Globus pallidus (tissue), 1 donor: ENCODE data around the gene PLXNA4.

Experiments
- DNase-seq: peaks from one replicate; pipeline ENCODE4 v3.0.0-alpha.2; 2015; ENCODE audit warnings: low spot score

The PLXNA4 gene

DNA sequence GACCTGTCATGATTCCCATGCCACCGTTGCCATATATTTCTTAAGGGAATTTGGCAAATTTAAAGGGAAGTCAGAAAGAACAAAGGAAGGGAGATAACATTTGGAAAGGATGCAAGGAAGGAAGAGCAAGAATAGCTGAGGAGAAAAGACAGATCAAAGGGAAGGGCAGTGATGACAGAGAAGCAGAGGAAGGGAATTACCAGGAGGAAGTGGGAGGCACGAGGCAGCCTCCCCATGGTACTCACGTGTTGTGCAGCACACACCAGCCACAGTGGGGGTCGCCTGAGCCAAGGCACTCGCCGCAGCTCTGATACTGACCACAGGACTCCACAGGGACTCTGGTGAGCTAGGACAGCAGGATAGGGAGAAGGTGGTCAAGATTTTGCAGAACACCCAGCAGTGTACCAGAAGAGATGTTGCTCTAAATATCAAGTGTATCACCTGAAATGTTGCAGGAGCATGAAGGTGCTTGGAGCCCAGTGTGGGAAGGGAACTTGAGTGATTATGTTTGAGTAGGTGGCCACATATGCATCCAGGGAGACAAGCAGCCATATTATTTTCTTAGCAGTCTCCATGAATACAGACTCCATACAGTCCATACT is 335.3 kb downstream of the PLXNA4 start:
- no peak for DNase-seq

DNA sequence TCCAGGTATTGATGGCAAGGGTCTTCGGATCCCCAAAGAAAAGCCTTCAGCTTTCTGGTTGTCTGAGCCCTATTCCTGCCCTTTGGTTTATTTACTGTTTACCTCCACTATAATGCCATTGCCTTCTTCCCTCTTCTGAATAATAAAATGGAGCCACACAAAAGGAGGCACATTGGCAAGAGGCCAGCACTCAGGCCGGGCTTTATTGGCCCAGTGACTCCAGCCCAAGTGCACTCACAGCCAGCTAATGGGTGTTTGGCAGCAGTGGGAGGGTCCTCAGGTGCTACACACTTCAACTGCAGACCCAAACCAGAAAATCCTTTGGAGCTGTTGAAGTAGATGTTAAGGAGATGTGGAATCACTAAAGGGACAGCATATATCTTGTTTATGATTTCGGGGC is 336.0 kb downstream of the PLXNA4 start:
- no peak for DNase-seq

DNA sequence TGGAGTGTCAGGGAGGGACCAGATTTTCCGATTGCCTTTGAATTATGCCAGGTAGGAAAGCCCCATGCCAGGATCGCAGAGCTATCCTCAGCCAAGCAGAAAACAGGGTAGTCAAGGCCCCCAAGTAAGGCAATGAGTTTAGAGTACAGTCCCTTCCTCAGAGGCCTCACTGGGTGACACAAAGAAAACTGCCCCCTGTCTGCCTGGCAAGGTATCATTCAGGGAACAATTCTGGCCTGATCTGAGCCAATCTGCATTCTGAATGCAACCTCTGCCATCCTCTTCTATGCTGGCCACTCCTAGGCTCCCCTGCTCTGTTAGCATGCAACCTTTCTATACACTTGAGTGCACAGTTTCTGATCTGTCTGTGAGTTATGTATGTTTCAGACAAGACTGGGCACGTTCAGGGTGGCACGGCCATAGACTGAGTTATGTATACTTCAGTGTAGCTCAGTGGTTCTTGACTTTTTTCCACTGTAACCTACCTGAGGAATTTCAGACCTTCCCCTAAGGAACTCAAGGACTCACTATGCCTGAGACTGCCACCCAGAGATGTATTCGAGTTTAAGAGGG is 336.8 kb downstream of the PLXNA4 start:
- DNase-seq, result no peak

GRCh38 chr7:132234711-132235110 is 341.6 kb downstream of the PLXNA4 start:
- no peak for DNase-seq

DNA sequence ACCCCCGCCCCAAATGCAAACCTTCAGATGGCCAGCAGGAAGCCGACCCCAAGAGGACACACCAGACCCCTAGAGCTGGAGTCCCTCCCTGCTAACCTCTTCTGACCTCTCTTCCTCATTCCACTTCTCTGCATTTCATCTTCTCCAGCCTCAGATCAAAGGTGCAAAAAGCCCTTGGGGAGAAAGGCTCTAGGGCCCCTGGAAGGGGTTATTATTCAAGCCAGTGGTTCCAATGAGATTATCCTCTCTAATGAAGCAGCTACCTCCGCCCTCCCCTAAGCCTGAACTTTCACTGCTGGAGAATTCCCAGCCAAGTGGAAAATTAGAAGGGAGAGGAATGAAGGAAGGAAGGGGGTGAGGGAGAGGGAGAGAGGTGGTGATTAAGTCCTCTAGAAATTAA is 343.9 kb downstream of the PLXNA4 start:
- no peak for DNase-seq

- DNase-seq, result no peak
These were observed 345.8 kb downstream of the PLXNA4 start for GRCh38 chr7:132230462-132230861.

DNA sequence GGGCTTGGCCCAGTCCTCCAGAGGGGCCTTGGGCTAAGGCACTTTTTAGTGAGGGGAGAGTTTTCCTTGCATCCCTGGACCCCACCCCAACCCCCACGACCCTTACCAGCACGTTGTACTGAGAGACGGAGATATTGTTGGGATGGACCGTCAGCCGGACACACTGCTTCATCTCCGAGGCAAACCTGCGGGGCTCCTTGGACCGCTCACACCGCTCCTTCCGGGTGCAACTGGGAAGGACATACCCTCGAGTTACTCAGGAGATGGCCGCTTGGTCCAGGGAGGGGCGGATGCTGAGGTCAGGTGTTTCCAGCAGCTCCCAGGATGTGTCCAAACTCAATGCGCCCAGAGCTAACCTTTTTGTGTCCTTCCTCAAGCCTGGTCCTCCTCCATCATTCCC is 348.0 kb downstream of the PLXNA4 start:
- no peak for DNase-seq

- no peak for DNase-seq
These were observed 349.3 kb downstream of the PLXNA4 start for GRCh38 chr7:132226957-132227290.

DNA sequence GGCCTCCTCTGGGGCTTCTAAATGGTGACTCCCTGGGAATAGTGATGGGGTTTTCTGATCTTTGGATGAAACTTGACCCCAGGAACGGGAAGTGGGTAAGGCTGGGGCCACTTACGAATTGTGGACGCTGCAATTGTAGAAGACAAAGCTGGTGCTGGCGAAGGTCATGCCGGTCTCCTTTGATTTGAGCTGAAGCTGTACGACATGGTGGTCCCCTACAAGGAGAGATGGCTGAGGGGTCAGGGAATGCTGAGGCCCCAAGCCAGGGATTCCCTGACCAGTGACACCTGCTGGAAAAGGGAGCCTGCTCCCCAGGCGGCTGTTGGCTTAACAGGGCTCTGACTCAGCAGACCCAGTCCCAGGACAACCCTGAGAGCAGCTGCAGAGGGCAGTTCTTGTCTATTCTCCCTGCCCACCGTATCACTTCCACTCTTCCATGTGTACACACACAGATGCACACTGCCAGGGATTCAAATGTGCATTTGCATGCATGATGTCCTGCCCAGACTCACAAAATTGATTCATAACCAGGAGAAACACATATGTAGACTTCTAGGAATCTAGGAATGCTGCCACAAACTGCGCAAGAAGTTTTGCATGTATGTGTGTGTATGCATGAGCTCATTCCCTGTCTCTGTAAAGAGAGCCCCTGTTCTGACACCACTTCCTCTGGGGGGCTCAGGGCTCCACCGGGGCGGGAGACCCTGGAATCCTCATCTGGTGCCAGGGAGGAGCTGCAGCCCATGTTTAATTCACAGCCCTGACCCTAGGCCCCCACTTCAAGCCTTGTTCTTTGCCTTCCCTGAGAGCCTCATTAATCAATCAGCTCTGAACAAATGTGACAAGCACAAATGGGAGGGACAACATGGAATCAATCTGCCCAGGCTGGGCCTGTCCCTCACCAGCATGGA is 350.0 kb downstream of the PLXNA4 start:
- no peak for DNase-seq

DNA sequence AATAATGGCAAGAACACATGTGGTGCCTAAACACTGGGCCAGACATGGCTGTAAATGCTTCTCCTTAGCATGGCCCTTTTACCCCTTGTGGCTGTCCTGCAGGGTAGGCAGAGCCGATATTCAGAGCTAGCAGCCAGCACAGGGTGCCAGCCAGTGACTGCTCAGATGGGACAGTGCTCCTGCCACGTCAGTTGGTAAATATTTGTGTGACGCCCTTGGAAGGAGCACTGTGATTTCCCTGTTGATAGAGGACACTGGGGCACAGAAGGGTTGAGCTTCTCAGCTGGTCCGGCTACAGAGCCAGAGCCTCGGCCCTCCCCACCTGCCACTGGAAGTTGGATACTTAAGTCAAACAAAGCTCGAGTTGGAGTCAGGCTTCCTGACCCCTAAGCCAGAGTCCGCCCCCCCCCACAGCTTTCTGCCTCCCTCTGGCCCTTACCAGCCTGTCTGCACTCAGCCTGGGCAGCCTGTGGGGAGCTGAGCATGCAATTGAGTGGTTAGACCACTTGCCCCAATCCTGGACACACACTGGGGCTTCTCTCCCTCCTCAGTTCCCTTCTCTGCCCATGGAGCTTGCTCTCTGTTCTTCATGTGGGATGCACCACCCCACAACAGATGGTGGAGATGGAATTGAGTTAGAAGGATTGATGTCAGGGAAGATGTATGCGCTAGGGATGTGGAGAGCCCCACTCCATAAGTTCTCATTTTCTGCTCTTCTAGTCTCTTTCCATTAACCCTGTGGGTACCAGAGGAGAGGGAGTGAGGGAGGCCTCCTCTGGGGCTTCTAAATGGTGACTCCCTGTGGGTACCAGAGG is 350.8 kb downstream of the PLXNA4 start:
- no peak for DNase-seq

DNA sequence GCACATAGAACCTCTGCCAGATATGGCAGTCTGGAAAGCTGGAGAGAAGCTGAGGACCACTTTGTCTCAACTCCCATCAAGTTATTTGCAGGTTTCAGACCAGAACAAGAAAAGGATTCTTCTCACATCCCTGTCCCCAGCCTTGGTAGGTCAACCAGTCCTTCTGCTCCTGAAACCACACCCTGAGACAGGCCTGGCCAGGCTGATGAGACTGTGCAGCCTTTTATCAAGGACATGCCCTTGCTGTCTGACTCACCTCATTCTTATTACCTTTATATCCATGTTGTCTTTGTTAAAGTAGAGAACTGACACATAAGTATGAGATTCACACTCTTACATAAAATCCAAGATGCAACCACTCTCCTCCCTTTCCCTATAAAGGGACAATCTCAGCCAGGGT is 354.9 kb downstream of the PLXNA4 start:
- DNase-seq, result no peak

DNA sequence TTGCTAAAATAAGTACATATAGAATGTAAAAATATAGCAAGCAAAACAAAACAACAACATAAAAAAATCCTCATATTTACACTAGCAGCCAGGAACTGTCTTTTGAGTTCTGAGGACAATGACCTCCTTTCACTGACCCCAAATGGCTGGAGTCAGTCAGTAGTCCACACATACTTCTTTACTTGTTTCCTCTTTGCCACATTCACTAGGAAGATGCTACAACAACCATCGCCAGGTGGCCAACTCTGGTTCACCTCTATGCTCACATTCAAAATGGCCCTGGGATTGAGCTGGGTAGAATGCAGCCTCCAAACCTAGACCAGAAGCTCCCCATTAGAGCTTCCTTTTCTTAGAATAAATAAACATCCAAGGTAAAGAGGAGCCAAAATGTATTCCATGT is 356.2 kb downstream of the PLXNA4 start:
- DNase-seq, result no peak

DNA sequence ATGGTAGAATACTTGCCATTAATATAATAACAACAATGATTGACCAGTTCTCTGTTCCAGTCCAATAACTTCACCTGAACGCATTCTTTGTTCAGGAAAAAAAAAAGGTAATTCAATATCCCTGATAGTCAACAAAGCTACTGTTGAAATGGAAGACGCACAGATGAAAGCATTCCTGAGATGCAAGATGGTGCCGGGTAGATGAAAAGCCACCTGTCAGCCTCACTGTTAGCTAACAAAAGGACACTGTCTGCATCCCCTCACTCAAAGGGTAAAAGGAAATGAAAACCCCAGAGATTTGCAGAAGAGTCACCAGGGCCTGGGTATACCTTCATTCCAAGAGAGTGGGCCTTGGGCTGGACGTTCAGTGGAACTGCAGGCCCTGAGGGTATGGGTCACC is 357.4 kb downstream of the PLXNA4 start:
- no peak for DNase-seq

GRCh38 chr7:132216847-132217525 is 359.3 kb downstream of the PLXNA4 start:
- DNase-seq, result no peak

- DNase-seq, result no peak
These were observed 361.8 kb downstream of the PLXNA4 start for GRCh38 chr7:132214452-132214851.

DNA sequence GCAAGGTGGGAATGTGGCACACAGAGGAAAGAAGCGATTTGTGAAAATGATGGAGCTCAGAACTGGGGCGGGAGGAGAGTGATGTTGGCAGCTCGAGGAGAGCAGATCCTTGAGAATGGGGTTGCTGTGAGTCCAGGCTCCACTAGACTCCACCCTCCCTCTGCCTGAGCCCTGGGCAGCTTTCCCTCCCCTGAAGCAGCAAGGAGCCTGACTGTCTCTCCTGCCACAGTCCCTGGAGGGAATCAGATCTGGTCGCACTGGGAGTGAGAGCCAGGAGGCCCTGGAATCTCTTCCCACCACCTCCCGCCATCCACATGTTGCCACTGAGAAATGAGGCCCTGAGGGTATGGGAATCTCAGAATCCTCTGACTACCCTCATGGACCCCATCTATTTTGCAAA is 362.7 kb downstream of the PLXNA4 start:
- DNase-seq, result no peak

DNA sequence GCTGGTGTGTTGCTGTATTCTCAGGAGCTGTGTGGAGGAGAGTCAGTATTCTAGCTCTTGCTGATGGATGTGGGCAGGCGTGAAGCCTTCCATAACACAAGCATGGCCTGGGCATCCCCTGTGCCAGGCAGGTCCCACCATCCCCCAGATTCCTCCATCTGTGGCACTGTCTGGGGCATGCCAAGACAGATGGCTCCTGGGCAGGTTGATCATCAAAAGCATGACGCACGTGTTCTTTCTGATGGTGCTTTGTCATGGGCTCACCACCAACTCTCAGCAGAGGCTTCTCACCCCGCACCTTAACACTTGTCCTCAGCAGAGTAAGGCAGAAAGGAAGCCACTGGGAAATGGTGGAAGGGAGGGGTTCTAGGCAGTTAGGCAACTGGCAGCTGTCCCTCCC is 364.3 kb downstream of the PLXNA4 start:
- no peak for DNase-seq

DNA sequence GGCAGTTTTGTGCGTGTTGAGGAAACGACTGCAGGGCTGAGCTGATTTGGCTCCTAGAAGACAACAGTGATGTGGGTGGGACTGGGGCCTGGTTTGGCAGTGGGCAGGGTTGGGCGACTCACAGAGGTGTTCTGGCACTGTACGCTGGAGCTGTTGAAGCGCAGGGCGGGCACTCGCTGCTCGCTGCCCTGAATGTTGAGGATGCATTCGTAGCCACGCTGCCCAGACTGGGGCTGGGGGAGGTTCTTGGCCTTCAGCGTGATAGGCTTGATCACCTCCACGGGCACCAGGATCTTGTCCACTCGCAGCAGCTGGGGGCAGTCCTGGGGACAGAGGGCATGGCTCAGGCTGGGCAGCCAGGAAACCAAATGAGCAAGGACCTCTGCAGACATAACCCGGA is 365.4 kb downstream of the PLXNA4 start:
- DNase-seq, result no peak

- DNase-seq, result no peak
These were observed 368.5 kb downstream of the PLXNA4 start for GRCh38 chr7:132207782-132208181.

GRCh38 chr7:132207211-132207610 is 369.1 kb downstream of the PLXNA4 start:
- DNase-seq, result no peak

GRCh38 chr7:132206594-132206993 is 369.7 kb downstream of the PLXNA4 start:
- no peak for DNase-seq

DNA sequence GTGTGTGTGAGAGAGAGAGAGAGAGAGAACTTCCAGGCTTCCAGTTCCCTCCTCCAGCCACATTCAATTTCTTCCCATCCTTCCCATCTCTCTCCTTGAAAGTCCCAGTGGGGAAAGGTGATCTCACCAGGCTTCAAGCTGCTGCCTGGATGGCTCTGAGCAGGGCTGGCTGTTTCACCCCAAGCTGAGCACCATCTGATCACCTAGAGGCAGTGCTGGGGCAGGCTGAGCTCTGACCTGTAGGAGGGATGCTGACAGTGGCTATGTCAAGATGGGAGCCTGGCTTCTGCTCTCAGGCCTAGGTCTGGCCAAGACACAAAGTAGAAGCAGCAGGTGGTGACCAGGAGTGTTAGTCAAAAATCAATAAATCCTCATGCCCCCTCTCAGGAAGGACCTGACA is 370.8 kb downstream of the PLXNA4 start:
- DNase-seq, result no peak
